SJCRH30 (cell line): ENCODE data around the gene DSC1. TPM values are rescaled to one million over a fixed set of nuclear protein-coding genes. Genes with fewer than 3 reads are reported as not detected.

ENCODE experiments used
- total RNA-seq: library from RNA; depleted of rRNA; stranded (reverse); fragments of >200 nt; shearing (Covaris generic); gene quantifications from 2 replicates; pipeline ENCODE4 v1.2.3, GENCODE V29; 2014; rRNA removed

DSC1 gene
- total RNA-seq, 1 experiment from 2014 or later = not detected

Other genes starting within 250 kb of the DSC1 start
- gene DSC3, start 120.1 kb downstream of the DSC1 start, total RNA-seq = not detected in 2 replicates
- not detected in 2 replicates for gene DSC2, start 60.4 kb downstream of the DSC1 start, total RNA-seq
- gene DSG1, start 155.3 kb upstream of the DSC1 start, total RNA-seq = 0.03 TPM in 1 of 2 replicates, not detected in the other
- not detected in 2 replicates for gene DSG4, start 213.9 kb upstream of the DSC1 start, total RNA-seq